K562 (cell line): ENCODE data around the gene MN1. TPM values are rescaled to one million over a fixed set of nuclear protein-coding genes. Genes with fewer than 3 reads are reported as not detected.

Source experiments
- ARHGAP35 ChIP-seq: fragments of 450-650 bp; IDR thresholded peaks from 2 replicates; pipeline ENCODE4 v1.6.1; 2018; ENCODE audit not compliant: partially characterized antibody
- FUS ChIP-seq: fragments of 200-400 bp; formaldehyde crosslinking; optimal IDR thresholded peaks from 2 replicates; pipeline ENCODE3; 2017; ENCODE audit warnings: low read depth, low read length
- MGA ChIP-seq: fragments of 450-650 bp; IDR thresholded peaks from 2 replicates; pipeline ENCODE4 v1.6.1; 2016; ENCODE audit warnings: mild to moderate bottlenecking, moderate library complexity
- MNT ChIP-seq, 2 experiments: fragments of 450-650 bp; conservative IDR thresholded peaks; 2 replicates each; pipeline ENCODE4 v1.6.1; 2017; ENCODE audit warnings: mild to moderate bottlenecking in 2 of 2, moderate library complexity in 2 of 2
- SMAD4 ChIP-seq: fragments of 250-450 bp; sonication (Bioruptor Pico); conservative IDR thresholded peaks from 2 replicates; pipeline ENCODE4 v1.8.0; 2021; ENCODE audit warnings: inconsistent platforms, mild to moderate bottlenecking, moderate library complexity
- TOE1 ChIP-seq, 2 experiments: fragments of 450-650 bp in 1 of 2; sonication (generic) in 1 of 2; formaldehyde crosslinking in 1 of 2; IDR thresholded peaks; 2 replicates each; pipeline versions ENCODE4 v1.7.1 to v1.8.0; 2016 to 2022; ENCODE audit warnings: borderline replicate concordance in 2 of 2, mild to moderate bottlenecking in 2 of 2, antibody characterized with exemption in 1 of 2, inconsistent platforms in 1 of 2, low read depth in 1 of 2, missing genetic modification reagents in 1 of 2, moderate library complexity in 1 of 2
- polyA plus RNA-seq, 8 experiments: library from polyadenylated mRNA; depleted of rRNA in 4 of 8; stranded (reverse) in 5 of 8; unstranded in 3 of 8; fragments of >200 nt; fragmentation: Nextera tagmentation in 2 of 8; fragmentation: Illumina TruSeq in 1 of 8; extraction: Ambion mirVana in 2 of 8; extraction: Trizol in 1 of 8; gene quantifications; 2 replicates each; pipeline versions ENCODE4 v1.2.1 to v1.2.3, GENCODE V29; 2011 to 2014; ENCODE audit warnings: inconsistent platforms in 1 of 8, missing spikeins in 1 of 8
- total RNA-seq, 7 experiments: library from RNA; depleted of rRNA in 6 of 7; stranded (reverse); fragments of >200 nt in 6 of 7; fragmentation: Illumina TruSeq in 2 of 7; extraction: Trizol in 2 of 7; gene quantifications; 2 replicates each; pipeline versions ENCODE4 v1.2.1 to v1.2.3, GENCODE V29; 2011 to 2021; ENCODE audit warnings: low replicate concordance in 1 of 7
- TF ChIP-seq, protein P1 (sequence below): sonication (generic); formaldehyde crosslinking; IDR thresholded peaks from 2 replicates; pipeline ENCODE4 v1.8.0; 2023; ENCODE audit warnings: mild to moderate bottlenecking, missing genetic modification reagents
- TF ChIP-seq, protein P2 (sequence below): sonication (generic); formaldehyde crosslinking; IDR thresholded peaks from 2 replicates; pipeline ENCODE4 v1.9.0; 2022; ENCODE audit warnings: mild to moderate bottlenecking, missing genetic modification reagents

MN1 gene
- total and polyA plus RNA-seq, 9 of the 15 experiments (the other 6 are each of a cell fraction or from before 2014, with no cell fraction given) = under 0.01 to 0.05 (median 0.03) TPM; not detected in 5

GRCh38 chr22:27719535-27720227, 81.9 kb downstream of the MN1 start (continued):
- TF ChIP-seq, protein P1, sequence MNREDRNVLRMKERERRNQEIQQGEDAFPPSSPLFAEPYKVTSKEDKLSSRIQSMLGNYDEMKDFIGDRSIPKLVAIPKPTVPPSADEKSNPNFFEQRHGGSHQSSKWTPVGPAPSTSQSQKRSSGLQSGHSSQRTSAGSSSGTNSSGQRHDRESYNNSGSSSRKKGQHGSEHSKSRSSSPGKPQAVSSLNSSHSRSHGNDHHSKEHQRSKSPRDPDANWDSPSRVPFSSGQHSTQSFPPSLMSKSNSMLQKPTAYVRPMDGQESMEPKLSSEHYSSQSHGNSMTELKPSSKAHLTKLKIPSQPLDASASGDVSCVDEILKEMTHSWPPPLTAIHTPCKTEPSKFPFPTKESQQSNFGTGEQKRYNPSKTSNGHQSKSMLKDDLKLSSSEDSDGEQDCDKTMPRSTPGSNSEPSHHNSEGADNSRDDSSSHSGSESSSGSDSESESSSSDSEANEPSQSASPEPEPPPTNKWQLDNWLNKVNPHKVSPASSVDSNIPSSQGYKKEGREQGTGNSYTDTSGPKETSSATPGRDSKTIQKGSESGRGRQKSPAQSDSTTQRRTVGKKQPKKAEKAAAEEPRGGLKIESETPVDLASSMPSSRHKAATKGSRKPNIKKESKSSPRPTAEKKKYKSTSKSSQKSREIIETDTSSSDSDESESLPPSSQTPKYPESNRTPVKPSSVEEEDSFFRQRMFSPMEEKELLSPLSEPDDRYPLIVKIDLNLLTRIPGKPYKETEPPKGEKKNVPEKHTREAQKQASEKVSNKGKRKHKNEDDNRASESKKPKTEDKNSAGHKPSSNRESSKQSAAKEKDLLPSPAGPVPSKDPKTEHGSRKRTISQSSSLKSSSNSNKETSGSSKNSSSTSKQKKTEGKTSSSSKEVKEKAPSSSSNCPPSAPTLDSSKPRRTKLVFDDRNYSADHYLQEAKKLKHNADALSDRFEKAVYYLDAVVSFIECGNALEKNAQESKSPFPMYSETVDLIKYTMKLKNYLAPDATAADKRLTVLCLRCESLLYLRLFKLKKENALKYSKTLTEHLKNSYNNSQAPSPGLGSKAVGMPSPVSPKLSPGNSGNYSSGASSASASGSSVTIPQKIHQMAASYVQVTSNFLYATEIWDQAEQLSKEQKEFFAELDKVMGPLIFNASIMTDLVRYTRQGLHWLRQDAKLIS = no peak
- TF ChIP-seq, protein P2, sequence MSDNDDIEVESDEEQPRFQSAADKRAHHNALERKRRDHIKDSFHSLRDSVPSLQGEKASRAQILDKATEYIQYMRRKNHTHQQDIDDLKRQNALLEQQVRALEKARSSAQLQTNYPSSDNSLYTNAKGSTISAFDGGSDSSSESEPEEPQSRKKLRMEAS = peak; percentile 75
- TF ChIP-seq TOE1 (IDR thresholded peaks at IDR 0.05; ENCODE audit: borderline replicate concordance) (peak; percentile 46; the same call in 1 of the 2 replicates), TOE1 (CRISPR knock-in tag; IDR thresholded peaks at IDR 0.05; ENCODE audit: borderline replicate concordance, low read depth) (no peak), MNT (conservative IDR thresholded peaks at IDR 0.05) (peak; percentile 21 to 22; a peak in 2 of 4 replicates), MGA (peak; percentile 96), SMAD4 (CRISPR knock-in tag) (0 out of 2 replicates have a peak, but pooled peaks have one; percentile 45), FUS (no peak), ARHGAP35 (no peak)
